ENCODE results near the gene RPS19BP1.

GRCh38 chr22:39504071-39504470, 28.5 kb downstream of the RPS19BP1 start:
- TF ChIP-seq ZNF274 (IDR thresholded peaks at IDR 0.05; ENCODE audit: low read depth, low read length) (no peak), YY1 (IDR thresholded peaks at IDR 0.05; ENCODE audit: insufficient read depth, insufficient read length) (no peak), SUZ12 (IDR thresholded peaks at IDR 0.05; ENCODE audit: extremely low read depth, insufficient read depth, insufficient read length) (no peak)
